Activated T-cell treated with anti-CD3 and anti-CD28 coated beads for 48 hours (primary cell): ENCODE data around the gene GRPEL1.

Experiments
- DNase-seq: peaks from one replicate; pipeline ENCODE4 v3.0.0-alpha.2; 2020; ENCODE audit warnings: low read depth

The GRPEL1 gene

DNA sequence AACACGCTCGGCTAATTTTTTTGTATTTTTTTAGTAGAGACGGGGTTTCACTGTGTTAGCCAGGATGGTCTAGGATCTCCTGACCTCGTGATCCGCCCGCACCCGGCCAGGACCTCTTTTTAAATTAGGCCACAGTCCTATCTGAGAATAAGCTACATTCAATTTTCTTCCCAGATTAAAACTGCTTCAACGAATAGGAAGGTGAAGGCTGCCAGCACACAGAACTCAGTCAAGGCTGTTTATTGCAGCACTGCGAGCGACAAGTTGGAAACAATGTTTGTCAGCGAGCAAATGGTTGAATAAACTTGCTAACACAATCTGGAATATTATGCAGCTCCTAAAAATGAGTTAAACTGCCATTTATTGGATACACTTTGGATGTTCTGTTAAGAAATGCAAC lies 1.9 kb downstream of the GRPEL1 start:
- no peak for DNase-seq

- DNase-seq, result no peak
Observed at GRCh38 chr4:7063362-7063761, 4.5 kb downstream of the GRPEL1 start.

- no peak for DNase-seq
Observed at GRCh38 chr4:7062816-7063215, 5.0 kb downstream of the GRPEL1 start.

DNA sequence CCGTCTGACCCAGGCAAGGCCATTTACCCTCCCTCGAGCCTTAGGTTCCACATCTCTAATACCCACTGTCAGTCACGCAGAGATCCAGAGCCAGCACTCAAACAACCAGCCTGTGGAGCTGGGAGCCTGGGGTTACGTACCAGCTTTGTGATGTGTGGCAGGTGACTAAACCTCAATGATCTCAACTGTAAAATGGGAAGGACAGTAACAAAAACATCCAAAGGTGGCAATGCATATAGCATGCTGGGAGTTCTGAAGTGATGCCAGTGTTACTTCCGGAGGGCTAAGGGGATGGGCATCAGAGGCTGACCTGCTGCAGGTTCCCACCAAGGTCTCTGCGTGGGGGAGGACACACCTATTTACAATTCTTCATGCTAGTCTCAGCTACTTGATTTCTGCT lies 6.0 kb downstream of the GRPEL1 start:
- DNase-seq, result no peak

DNA sequence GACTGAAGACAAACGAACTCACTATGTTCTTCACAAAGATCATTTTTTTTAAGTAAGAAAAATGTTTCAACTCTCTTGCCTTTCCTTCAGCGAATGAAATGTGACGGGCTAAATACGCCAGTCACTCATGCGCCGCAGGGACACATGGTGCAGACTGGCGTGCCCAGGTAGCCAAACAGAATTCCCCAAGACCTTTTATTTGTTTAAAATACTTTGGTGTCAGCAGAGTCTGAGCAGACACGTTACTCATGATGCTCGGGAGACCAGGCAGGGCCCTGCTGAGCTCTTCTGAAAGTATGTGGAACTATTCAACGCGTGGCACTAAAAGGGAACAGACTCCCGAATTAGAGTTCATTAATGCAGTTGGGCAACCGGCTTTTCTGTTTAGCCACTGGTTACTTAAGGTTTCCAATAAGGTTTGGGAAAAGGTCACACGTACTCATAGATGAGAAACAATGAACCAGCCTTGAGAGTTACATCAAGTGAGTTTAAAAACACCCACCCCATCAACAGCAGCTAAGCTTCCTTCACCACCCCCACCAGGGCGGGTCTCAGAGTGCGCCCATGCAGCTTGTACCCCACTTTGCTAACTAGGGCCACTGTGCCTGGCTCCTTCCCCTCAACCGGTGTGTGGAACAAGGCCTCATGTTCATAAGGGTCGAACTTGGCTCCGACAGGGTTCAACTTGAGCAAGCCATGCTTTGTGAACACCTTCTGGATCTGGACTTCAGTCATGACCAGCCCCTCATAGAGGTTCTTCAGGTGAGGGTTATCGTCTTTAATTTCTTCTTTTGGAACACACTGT lies 7.3 kb downstream of the GRPEL1 start:
- no peak for DNase-seq

DNA sequence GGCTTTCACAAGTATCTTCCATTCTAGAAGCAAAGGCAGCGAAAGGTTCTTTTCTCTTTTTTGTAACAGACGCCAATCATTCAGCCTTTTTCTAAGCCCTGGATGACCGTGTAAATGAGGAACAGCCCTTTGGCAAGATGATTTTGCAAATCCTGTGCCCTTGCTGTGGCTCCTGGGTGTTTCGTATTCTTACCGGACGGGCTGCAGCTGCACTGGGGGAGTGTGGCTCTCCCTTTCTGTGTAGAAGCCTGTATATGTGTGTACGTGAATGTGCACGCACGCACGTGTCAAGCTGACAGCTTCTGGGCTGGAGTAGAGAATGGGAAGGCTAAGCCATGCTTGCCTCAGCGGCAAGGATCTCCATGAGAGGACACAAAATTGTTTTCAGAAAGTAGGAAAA lies 8.2 kb downstream of the GRPEL1 start:
- no peak for DNase-seq

DNA sequence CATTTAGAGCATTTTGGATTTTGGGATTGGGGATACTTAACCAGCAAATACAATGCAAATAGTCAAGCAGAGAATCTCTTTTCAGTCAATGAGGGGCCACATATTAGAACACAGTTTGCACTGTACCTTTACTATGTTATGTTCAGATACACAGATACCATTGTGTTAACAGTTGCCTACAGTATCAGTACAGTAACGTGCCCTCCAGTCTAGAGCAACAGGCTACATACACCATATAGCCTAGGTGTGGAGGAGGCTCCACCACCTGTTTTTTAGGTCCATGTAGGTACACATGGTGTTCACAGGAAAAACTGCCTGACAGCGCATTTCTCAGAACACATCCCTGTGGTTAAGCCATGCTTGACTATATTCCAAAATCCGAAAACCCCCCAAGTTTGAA lies 9.1 kb downstream of the GRPEL1 start:
- DNase-seq, result no peak

DNA sequence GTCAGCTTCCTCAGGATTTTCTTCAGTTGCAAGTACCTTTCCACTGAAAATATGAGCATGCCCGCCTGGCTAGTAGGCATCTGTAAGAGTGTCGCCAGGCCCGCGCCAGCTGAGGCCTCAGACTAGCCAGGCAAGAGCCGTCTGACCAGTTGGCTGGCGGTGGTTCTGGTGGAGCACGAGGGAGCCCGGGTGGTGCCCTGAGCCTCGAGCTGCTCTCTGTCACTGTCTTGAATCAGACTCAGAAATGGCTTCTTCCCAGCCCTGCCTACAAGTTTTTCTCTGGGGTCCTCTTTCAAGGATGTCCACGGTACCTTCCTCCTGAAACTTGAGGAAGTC lies 11.9 kb downstream of the GRPEL1 start:
- DNase-seq, result no peak

- DNase-seq, result no peak
Observed at GRCh38 chr4:7055111-7055989, 12.5 kb downstream of the GRPEL1 start.

- no peak for DNase-seq
Observed at GRCh38 chr4:7054106-7054880, 13.6 kb downstream of the GRPEL1 start.

DNA sequence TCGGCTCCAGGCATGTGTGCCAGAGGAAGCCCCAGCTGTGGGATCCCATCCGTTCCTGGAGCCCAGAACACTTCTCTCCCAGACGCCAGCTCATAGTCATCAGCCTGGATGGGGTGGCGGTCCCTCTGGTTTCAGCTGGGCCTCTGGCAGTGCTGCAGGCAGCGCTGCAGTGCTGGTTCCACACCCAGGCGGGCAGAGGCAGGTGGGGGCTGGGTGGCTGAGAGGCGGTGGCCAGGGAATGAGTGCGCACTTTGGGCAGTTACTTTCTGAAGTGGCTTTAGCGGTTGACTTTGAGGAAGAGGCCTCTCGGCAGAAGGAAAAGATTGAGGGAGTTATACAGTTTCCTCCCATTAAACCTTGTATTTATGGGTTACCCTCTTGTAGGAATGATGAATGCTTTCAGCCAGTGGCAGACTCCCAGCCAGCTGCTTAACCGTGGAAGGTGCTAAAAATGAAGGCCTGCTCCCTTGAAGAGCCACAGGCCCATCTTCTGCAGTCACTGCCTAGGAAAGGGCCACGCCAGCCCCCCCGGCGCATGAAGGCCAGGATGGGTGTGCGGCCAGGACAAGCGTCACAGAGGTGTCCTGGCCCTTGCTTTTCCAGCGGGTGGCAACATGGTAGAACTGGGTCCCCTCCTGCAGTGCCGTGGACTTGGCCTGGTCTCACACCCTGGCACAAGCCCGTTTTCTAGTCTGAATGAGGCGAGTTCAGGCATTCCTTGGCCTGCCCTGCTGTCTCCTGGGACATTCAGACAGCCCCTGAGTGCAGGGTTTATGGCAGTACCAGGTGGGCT lies 14.7 kb downstream of the GRPEL1 start:
- no peak for DNase-seq

DNA sequence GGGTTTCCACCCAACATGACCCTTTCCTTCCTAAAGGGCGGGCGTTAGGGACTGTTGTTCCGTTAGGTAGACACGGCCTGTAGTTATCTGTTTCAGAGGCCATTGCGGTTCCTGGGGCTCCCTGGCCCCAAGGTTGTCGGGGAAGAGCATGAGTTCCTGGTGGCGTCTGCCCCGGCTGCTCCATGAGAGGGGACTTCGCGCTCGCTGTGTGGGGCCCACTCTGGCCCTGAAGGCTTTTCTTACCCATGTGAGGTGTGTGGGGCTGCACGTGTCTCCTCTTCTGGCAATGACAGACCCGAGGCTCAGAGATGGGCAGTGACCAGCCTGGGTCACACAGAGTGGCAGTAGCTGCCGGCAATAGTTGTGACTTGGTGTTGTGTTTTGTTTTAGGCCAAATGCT lies 15.6 kb downstream of the GRPEL1 start:
- DNase-seq, result no peak

GRCh38 chr4:7051905-7052304 lies 16.0 kb downstream of the GRPEL1 start:
- DNase-seq, result no peak

GRCh38 chr4:7051144-7051495 lies 16.7 kb downstream of the GRPEL1 start:
- DNase-seq, result no peak

GRCh38 chr4:7050481-7051143 lies 17.3 kb downstream of the GRPEL1 start:
- no peak for DNase-seq

GRCh38 chr4:7049739-7050138 lies 18.1 kb downstream of the GRPEL1 start:
- no peak for DNase-seq

GRCh38 chr4:7049295-7049694 lies 18.6 kb downstream of the GRPEL1 start:
- no peak for DNase-seq

- DNase-seq, result no peak
Observed at GRCh38 chr4:7048642-7049041, 19.2 kb downstream of the GRPEL1 start.

DNA sequence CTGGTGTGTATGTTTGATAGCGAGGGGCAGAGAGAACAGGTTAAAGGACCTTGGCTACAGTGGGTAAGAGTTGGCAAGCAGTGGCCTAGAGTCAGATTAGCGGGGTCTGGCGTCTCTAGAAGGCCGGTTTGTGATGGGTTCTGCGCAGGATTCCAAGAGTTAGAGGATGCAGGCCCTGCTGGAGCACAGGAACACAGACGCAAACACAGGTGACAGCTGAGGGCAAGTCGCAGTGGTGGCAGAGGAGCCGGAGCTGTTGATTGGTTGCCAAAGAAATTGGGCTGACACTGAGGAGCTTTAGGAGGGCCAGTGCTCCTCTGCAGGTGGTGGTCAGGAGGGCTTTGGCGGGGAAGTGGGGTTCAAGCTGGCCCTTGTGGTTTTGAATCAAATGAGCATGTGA lies 20.9 kb downstream of the GRPEL1 start:
- no peak for DNase-seq

GRCh38 chr4:7045961-7046921 lies 21.6 kb downstream of the GRPEL1 start:
- DNase-seq, result no peak
